ENCODE results near the gene EYS.
"Not testable (repeated sequence)": the region's sequence is repeated elsewhere in the genome, so short reads cannot be mapped to it uniquely, and the experiment has no call there.

EYS gene

GRCh38 chr6:65449926-65450325 is 257.1 kb downstream of the EYS start:
- no peak for DNase-seq

GRCh38 chr6:65448866-65449265 is 258.2 kb downstream of the EYS start:
- no peak for DNase-seq

GRCh38 chr6:65436281-65436680 is 270.7 kb downstream of the EYS start:
- no peak for DNase-seq

DNA sequence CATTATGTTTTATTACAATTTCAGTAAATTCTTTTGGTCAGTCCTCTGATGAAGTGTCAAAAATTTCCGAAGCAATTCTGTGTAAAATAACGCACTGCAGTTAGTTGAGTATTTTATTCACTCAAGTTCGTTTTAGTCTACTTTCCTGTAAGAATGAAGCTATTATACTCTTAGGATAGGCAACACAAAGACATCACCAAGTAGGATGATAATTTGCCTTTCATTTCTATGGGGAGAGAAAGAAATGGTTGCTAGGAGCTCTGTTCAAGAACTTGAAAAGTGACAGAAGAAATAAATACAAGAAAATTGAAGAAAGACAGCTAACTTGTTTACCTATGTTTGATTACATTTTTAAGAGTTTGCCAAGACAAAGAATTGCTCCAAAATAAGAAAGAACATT is 290.4 kb downstream of the EYS start:
- DNase-seq: no peak

DNA sequence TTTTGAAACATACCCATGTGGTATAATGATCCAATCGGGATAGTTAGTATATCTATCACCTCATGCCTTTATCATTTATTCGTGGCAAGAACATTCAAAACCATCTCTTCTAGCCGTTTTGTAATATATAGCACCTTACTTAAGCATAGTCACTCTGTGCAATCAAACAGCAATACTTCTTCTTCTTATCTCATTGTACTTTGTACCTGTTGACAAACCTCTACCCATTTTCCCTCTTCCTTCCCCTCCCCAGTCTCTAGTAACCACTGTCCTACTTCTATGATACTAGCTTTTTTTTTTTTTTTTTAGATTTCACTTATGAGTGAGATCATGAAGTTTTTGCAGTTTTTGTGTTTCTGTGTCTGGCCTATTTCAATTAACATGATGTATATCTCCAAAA is 296.7 kb downstream of the EYS start:
- DNase-seq: no peak

GRCh38 chr6:65402564-65402963 is 304.5 kb downstream of the EYS start:
- no peak for DNase-seq

- no peak for DNase-seq
These were observed 307.5 kb downstream of the EYS start for GRCh38 chr6:65399355-65400084.

DNA sequence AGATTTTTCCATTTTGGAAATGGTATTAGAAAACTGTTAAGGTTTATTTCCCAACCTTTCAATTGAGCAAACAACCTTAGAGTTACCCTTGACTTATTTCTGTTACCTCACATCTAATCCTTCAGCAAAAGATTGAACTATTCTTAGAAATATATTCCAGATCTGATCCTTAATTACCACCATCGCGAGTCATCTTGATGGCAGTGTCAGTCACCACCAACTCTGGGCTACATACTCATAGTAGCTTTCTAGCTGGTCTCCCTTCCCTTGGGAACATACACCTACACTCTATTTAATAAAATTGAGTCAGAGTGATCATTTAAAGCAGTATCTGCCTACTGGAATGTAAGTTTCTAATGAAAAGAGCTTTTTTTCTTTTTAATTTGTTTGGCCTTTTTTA is 308.2 kb downstream of the EYS start:
- no peak for DNase-seq

DNA sequence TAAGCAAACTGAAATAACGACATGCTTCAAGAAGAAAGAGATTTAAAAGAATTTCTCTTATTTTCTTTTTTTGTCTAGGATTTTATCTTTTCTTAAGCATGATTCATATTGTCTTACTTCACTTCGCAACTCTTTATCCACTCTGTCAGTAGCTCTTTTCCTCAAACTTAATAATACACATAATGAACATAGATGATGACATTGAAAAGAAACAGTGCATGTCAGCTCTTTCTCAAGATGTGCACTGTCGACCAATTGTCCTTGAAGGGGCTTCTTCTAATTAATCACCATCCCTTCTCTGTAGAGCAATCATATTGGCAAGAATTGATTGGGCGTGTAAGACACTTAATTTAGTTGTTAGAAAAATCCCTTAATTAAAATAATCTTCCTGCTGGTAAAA is 356.5 kb downstream of the EYS start:
- DNase-seq: no peak

GRCh38 chr6:65302655-65303054 is 404.4 kb downstream of the EYS start:
- DNase-seq: not testable (repeated sequence)

DNA sequence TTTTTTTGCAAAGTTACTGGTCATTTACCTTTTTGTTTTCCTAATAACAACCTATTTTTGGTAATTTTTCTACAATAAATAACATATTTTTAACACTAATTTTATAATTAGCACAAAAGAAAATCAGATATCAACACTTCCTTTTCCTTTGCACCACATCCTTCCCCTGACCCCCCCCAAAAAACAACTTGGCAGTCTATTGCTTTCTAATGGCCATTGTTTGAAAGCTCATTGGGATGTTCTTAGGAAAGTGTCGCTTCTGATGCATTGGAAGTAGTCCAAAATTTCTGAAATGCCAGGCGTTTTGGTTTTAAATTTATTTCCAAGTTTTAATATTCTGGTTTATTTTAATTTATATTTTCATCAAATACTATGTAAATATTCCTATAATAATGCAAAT is 407.8 kb downstream of the EYS start:
- no peak for DNase-seq

- DNase-seq: no peak
These were observed 411.2 kb downstream of the EYS start for GRCh38 chr6:65295812-65296211.

- DNase-seq: no peak
These were observed 417.5 kb downstream of the EYS start for GRCh38 chr6:65289491-65289890.

DNA sequence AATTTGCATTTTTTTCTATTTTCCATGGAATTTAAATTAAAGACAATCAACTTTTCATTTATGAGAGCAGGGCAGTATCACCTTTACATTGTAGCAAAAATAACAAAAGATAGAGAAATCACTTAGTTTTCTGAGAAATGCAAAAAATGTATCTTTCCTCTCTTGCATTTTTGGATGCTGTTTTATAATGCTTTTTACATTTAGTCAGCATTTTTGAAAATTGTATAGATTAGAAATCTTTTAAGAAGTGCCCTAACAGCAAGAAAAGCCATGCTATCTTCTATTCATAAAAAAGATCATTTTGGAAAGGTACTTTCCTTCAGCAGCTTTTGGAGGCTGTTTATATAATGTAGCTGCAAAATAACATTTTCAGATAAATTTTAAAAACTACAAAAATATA is 421.8 kb downstream of the EYS start:
- DNase-seq: no peak

GRCh38 chr6:65280060-65280459 is 427.0 kb downstream of the EYS start:
- no peak for DNase-seq

- no peak for DNase-seq
These were observed 444.8 kb downstream of the EYS start for GRCh38 chr6:65262241-65262640.

GRCh38 chr6:65259982-65260381 is 447.0 kb downstream of the EYS start:
- DNase-seq: no peak

GRCh38 chr6:65259059-65259458 is 448.0 kb downstream of the EYS start:
- no peak for DNase-seq

DNA sequence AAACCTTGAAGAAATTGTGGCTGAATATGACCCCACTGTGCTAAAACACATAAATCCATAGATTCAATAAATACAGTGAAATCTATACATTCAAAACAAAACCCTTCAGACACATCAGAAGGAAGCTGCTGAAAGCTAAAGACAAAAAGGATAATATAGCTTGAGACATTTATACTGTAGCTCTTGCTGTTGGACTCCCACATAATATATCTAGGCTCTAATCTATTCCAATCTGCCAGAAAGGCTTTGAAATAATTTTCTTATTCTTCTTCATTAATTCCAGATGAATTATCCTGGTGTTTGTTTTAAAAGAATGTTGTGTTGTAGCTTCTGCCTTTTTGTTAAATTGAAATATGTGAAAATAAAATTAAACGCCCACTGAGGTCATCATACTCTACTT is 454.0 kb downstream of the EYS start:
- no peak for DNase-seq

DNA sequence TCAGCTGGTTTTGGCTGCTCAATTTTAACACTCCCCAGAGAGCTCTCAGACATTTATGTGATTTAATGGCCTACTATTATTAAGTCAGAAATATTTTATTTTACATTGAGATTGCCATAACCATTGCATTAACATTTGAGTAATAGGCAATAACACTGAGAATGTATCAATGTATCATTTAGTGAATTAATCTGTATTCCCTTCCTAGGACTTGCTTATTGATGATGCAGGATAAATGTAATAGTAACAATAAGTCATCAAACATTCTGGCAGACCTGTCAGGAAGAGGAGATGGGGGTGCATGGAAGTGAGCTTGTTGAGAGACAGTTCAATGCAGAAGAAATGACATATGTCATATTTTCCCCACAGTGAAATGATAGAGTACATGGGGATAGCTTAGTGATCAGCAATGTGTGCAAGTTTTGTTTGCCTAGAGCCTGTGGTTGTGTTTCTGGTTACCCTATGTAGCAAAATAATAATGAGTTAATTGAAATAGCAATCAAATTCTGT is 458.9 kb downstream of the EYS start:
- DNase-seq: no peak

DNA sequence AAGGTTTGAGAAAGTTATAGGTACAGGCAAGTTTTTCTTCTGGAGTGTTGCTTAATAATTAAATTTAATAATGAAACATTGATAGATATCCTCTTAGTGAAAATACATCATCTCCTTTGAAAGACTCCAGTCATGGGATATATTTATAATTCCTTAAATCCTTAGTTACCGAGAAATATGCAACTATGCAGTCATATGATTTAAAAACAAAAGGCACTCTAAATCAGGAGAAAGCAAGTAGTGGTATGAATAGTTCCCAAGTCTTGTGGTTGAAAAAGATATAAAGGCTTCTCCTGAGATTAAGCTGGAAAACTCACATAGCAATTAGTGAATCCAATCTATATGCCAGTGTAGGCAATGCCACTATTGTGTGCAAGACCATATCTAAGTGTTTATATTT is 475.4 kb downstream of the EYS start:
- no peak for DNase-seq

DNA sequence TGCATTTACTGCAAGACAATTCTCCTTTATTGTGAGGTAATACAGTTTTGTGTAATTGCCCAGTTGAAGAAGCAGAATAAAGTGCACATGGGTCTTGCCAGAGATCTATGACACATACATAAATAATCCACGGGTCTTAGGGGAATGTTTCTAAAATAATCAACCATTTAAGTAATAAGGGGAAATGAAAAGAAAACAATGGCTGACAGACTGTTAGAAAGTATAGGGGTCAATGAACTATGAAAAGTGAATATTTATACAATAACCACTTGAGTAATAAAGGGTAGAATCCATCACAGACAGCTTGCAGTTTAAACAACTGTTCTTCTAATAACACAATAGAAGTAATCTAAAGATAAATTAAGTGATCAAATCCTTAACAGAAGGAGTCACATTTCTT is 477.2 kb downstream of the EYS start:
- DNase-seq: no peak

DNA sequence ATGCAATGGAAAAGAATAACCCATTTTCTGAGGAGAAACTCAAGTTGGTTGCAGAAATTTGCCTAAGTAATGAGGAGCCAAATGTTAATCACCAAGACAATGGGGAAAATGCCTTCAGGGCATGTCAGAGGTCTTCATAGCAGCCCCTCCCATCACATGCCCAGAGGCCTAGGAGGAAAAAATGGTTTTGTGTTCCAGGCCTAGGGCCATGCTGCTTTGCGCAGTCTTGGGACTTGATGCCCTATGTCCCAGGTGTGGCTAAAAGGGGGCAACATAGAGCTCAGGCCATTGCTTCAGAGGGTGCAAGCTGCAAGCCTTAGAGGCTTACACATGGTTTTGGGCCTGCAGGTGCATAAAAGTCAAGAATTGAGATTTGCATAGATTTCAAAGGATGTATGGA is 485.9 kb downstream of the EYS start:
- no peak for DNase-seq

GRCh38 chr6:65202738-65203137 is 504.3 kb downstream of the EYS start:
- DNase-seq: no peak

- DNase-seq: no peak
These were observed 507.3 kb downstream of the EYS start for GRCh38 chr6:65199683-65200082.
